Parathyroid adenoma (tissue), 2 donors: ENCODE results near the gene ETNK2.

ENCODE experiments used
- H2AFZ ChIP-seq: fragments of 300-600 bp; sonication (generic); one replicate; pipeline ENCODE4 v1.7.0; 2017; ENCODE audit warnings: antibody characterized with exemption, mild to moderate bottlenecking
- H3K27ac ChIP-seq: fragments of 300-600 bp; sonication (generic); one replicate; pipeline ENCODE4 v1.7.0; 2017
- H3K27me3 ChIP-seq: fragments of 300-600 bp; sonication (generic); one replicate; pipeline ENCODE4 v1.7.0; 2017; ENCODE audit warnings: low read length; ENCODE audit not compliant: control insufficient read depth, insufficient read depth
- H3K36me3 ChIP-seq: fragments of 300-600 bp; sonication (generic); one replicate; pipeline ENCODE4 v1.7.0; 2017; ENCODE audit warnings: low read length; ENCODE audit not compliant: control insufficient read depth, insufficient read depth
- H3K4me1 ChIP-seq: fragments of 300-600 bp; sonication (generic); one replicate; pipeline ENCODE4 v1.7.0; 2017; ENCODE audit warnings: control low read depth
- H3K4me2 ChIP-seq: fragments of 300-600 bp; sonication (generic); one replicate; pipeline ENCODE4 v1.7.0; 2017; ENCODE audit warnings: low read length
- H3K4me3 ChIP-seq: fragments of 300-600 bp; sonication (generic); one replicate; pipeline ENCODE4 v1.7.0; 2017; ENCODE audit warnings: low read depth, low read length
- H3K79me2 ChIP-seq: fragments of 300-600 bp; sonication (generic); one replicate; pipeline ENCODE4 v1.7.0; 2017; ENCODE audit warnings: control low read depth
- H3K9ac ChIP-seq: fragments of 300-600 bp; sonication (generic); one replicate; pipeline ENCODE4 v1.7.0; 2017; ENCODE audit warnings: mild to moderate bottlenecking
- H3K9me3 ChIP-seq: fragments of 300-600 bp; sonication (generic); one replicate; pipeline ENCODE4 v1.7.0; 2017; ENCODE audit warnings: low read length; ENCODE audit not compliant: control insufficient read depth
- CTCF ChIP-seq: fragments of 300-600 bp; sonication (generic); IDR thresholded peaks from one replicate; pipeline ENCODE4 v1.7.0; 2017; ENCODE audit warnings: antibody characterized with exemption, mild to moderate bottlenecking
- donor health status: primary hyperparathyroidism.

ETNK2 gene

GRCh38 chr1:204146965-204147364 lies 4.9 kb downstream of the ETNK2 start:
- Histone ChIP-seq H3K9ac (no peak overlapping the region), H3K27ac (no peak overlapping the region), H3K9me3 (no peaks in the 10 kb centered on the region), H3K36me3 (no peaks in the 10 kb centered on the region), H2AFZ (no peak overlapping the region), H3K79me2 (no peaks in the 10 kb centered on the region), H3K4me2 (no peak overlapping the region), H3K4me3 (no peak overlapping the region), H3K27me3 (no peaks in the 10 kb centered on the region), H3K4me1 (peaks cover 7% of the 10 kb centered on the region)
- TF ChIP-seq CTCF = no peak

GRCh38 chr1:204146309-204146708 lies 5.5 kb downstream of the ETNK2 start:
- no peak overlapping the region for H3K4me2 ChIP-seq
- no peak overlapping the region for H2AFZ ChIP-seq
- H3K4me1 ChIP-seq = peaks cover 7% of the 10 kb centered on the region
- no peak overlapping the region for H3K9ac ChIP-seq
- H3K27me3 ChIP-seq = no peaks in the 10 kb centered on the region
- H3K79me2 ChIP-seq = no peaks in the 10 kb centered on the region
- no peaks in the 10 kb centered on the region for H3K36me3 ChIP-seq
- no peak overlapping the region for H3K4me3 ChIP-seq
- H3K9me3 ChIP-seq = no peaks in the 10 kb centered on the region
- H3K27ac ChIP-seq = no peak overlapping the region
- no peak for TF ChIP-seq CTCF

GRCh38 chr1:204145033-204145504 lies 6.8 kb downstream of the ETNK2 start:
- H3K9me3 ChIP-seq = no peaks in the 10 kb centered on the region
- no peak overlapping the region for H3K4me3 ChIP-seq
- no peak overlapping the region for H3K4me2 ChIP-seq
- no peak overlapping the region for H3K27ac ChIP-seq
- peaks cover under 1% of the 10 kb centered on the region for H3K4me1 ChIP-seq
- no peaks in the 10 kb centered on the region for H3K36me3 ChIP-seq
- no peak for TF ChIP-seq CTCF
- no peak overlapping the region for H3K9ac ChIP-seq
- H3K27me3 ChIP-seq = no peaks in the 10 kb centered on the region
- no peaks in the 10 kb centered on the region for H3K79me2 ChIP-seq
- no peak overlapping the region for H2AFZ ChIP-seq

- Histone ChIP-seq H3K4me1 (no peaks in the 10 kb centered on the region), H3K79me2 (no peaks in the 10 kb centered on the region), H3K36me3 (no peaks in the 10 kb centered on the region), H3K4me2 (no peak overlapping the region), H3K27me3 (no peaks in the 10 kb centered on the region), H2AFZ (no peak overlapping the region), H3K4me3 (no peak overlapping the region), H3K27ac (no peak overlapping the region), H3K9me3 (no peaks in the 10 kb centered on the region), H3K9ac (no peak overlapping the region)
- no peak for TF ChIP-seq CTCF
Observed at GRCh38 chr1:204143276-204144041, 8.4 kb downstream of the ETNK2 start.
